ENCODE data around the gene LARGE1. TPM values are rescaled to one million over a fixed set of nuclear protein-coding genes. Genes with fewer than 3 reads are reported as not detected.

The LARGE1 gene
- total and polyA plus RNA-seq, 2 of the 8 experiments (the other 6 are each of a cell fraction or from before 2014, with no cell fraction given): 43.7 to 83.0 TPM

DNA sequence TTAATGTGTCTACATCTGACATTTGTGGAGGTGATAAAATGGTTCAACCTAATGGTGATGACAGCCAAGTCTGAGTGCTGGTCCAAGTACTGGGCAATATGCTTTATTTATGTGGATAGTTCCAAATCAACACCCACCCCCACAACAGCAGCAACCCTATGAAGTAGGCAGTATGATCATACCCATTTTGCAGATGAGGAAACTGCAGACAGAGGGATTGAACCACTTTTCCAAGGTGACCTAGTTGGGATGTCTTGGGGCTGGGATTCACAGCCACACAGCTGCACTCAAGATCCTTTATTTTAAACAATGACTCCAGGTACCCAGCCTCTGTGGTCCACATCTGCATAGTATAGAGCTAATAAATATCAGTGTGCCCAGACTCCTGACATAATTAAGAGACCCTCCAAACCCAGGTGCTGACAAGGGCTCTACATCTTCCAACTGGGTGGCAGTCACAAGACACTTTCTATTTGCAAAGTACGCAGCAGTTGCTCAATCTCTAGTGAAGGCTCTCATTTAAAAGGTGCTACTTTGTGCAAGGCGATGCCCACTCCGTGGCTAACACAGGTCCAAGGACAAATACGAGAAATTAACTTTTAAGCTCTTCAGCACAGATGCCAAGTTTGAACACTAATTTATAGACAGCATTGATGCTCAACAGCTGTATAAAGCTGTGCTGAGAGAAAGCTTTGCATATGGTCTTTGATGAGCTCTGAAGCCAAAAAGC is 426.6 kb downstream of the LARGE1 start:
- no peak overlapping the region for H3K23ac ChIP-seq (ENCODE audit: insufficient read length)
- H3K4me1 ChIP-seq (replicated peaks in 1 of 4; ENCODE audit: control insufficient read depth in 3 of 4, insufficient read depth in 4 of 4, low read length in 3 of 4): peaks cover 3 to 10% (median 7%) of the 10 kb centered on the region in 4 experiments
- H4K5ac ChIP-seq (ENCODE audit: insufficient read length, low read depth, low read length): no peak overlapping the region
- WGBS, 2 experiments (ENCODE audit: extremely low coverage in 1 of 2, insufficient coverage in 1 of 2, insufficient read length in 1 of 2, insufficient replicate concordance in 2 of 2, low coverage in 1 of 2, low lambda C conversion rate in 2 of 2, missing lambda C conversion rate in 1 of 2): 82% methylated on average over 4 of the region's 4 CpGs; no CpG with 5 or more reads in 1 of the 2 experiments
- no peaks in the 10 kb centered on the region for H3K9me3 ChIP-seq (ENCODE audit: insufficient read depth in 2 of 2, low read depth in 1 of 2, low read length in 1 of 2)
- no peak overlapping the region for H3K4me2 ChIP-seq (ENCODE audit: insufficient read depth in 1 of 2, low read depth in 2 of 2, low read length in 2 of 2)
- no peak overlapping the region for H3K27ac ChIP-seq (ENCODE audit: low read depth, low read length)
- H2AFZ ChIP-seq (ENCODE audit: low read length): no peak overlapping the region
- no peak overlapping the region for H2AK5ac ChIP-seq (ENCODE audit: low read depth, low read length)
- no peak overlapping the region for H3K9ac ChIP-seq (replicated peaks in 1 of 4; ENCODE audit: extremely low read depth in 1 of 4, low read depth in 3 of 4, low read length in 3 of 4)
- no peak for TF ChIP-seq TBP (IDR thresholded peaks at IDR 0.05; ENCODE audit: low read depth, low read length)
- peaks cover 0 to 4% of the 10 kb centered on the region in 2 experiments; a peak in 2 of 4 replicates for H3K79me2 ChIP-seq (ENCODE audit: control insufficient read depth in 1 of 2, insufficient read depth in 2 of 2, low read length in 2 of 2)
- H4K91ac ChIP-seq (replicated peaks; ENCODE audit: insufficient read length, low read length): no peak overlapping the region
- H3K18ac ChIP-seq (ENCODE audit: extremely low read depth, low read length): no peak overlapping the region
- H3K36me3 ChIP-seq (ENCODE audit: control insufficient read depth in 2 of 4, insufficient read depth in 4 of 4, low read length in 3 of 4): no peaks in the 10 kb centered on the region
- no peaks in the 10 kb centered on the region for H3K27me3 ChIP-seq (replicated peaks in 1 of 4; ENCODE audit: control insufficient read depth in 3 of 4, extremely low read depth in 1 of 4, insufficient read depth in 3 of 4, low read length in 3 of 4)
- H4K20me1 ChIP-seq (replicated peaks in 1 of 2; ENCODE audit: control insufficient read depth in 1 of 2, insufficient read depth in 2 of 2, low read length in 2 of 2): peaks cover 3 to 6% of the 10 kb centered on the region in 2 experiments
- peaks cover 2% of the 10 kb centered on the region; the same call in 1 of the 2 replicates for H3K79me1 ChIP-seq (ENCODE audit: low read depth, low read length)
- H4K8ac ChIP-seq (ENCODE audit: extremely low read depth, insufficient read depth, low read length): no peak overlapping the region
- no peak overlapping the region for H3K56ac ChIP-seq (replicated peaks; ENCODE audit: insufficient read length, low read depth, low read length)
- no peak overlapping the region for H3K4me3 ChIP-seq (ENCODE audit: extremely low read depth in 1 of 4, insufficient read depth in 2 of 4, low read depth in 3 of 4, low read length in 4 of 4)
- H2BK5ac ChIP-seq (ENCODE audit: low read depth, low read length): no peak overlapping the region
- no peak overlapping the region for H2BK12ac ChIP-seq (ENCODE audit: low read depth, low read length)
- CTCF ChIA-PET (ENCODE audit: partially characterized antibody): interaction anchor here (0.6 to 2.1 kb wide), 5 partner anchors 10 to 210 kb away, joined by 3 to 7 read pairs (median 3); no protein-coding TSS in a partner anchor
- no peaks in the 10 kb centered on the region for H3K23me2 ChIP-seq (ENCODE audit: low read depth, low read length)
- H3K14ac ChIP-seq (ENCODE audit: insufficient read length): no peak overlapping the region
- FAIRE-seq (no peak), DNase-seq (ENCODE audit: low read depth in 1 of 2, low spot score in 2 of 2) (no peak)
- no peak overlapping the region for H2BK20ac ChIP-seq (ENCODE audit: low read length)
- H2BK15ac ChIP-seq (ENCODE audit: low read length): no peak overlapping the region
- POLR2A ChIA-PET (ENCODE audit: partially characterized antibody): no interaction called here
- no peak overlapping the region for H3K4ac ChIP-seq (replicated peaks; ENCODE audit: insufficient read length, low read depth, low read length)
- no peak overlapping the region for H2BK120ac ChIP-seq (replicated peaks; ENCODE audit: low read depth, low read length)
